HG03571 (cell line): Measurements from ENCODE around the gene LMF1.
"Not testable (repeated sequence)": the region's sequence is repeated elsewhere in the genome, so short reads cannot be mapped to it uniquely, and the experiment has no call there.

ENCODE experiments used
- ATAC-seq: cut with Tn5 transposase; IDR thresholded peaks from one replicate; pipeline ENCODE4 v1.9.1; 2021; ENCODE audit not compliant: unreplicated experiment

Gene LMF1

GRCh38 chr16:897701-898100 lies 73.1 kb downstream of the LMF1 start:
- no peak for ATAC-seq

GRCh38 chr16:897200-897543 lies 73.6 kb downstream of the LMF1 start:
- ATAC-seq: no peak

GRCh38 chr16:896261-897199 lies 74.3 kb downstream of the LMF1 start:
- no peak for ATAC-seq

GRCh38 chr16:895371-895770 lies 75.4 kb downstream of the LMF1 start:
- ATAC-seq: no peak

GRCh38 chr16:894841-895240 lies 75.9 kb downstream of the LMF1 start:
- ATAC-seq: no peak

- ATAC-seq: no peak
These were observed 76.6 kb downstream of the LMF1 start for GRCh38 chr16:894136-894535.

GRCh38 chr16:893360-893759 lies 77.4 kb downstream of the LMF1 start:
- ATAC-seq: no peak

- no peak for ATAC-seq
These were observed 78.1 kb downstream of the LMF1 start for GRCh38 chr16:892536-893255.

GRCh38 chr16:892006-892405 lies 78.8 kb downstream of the LMF1 start:
- no peak for ATAC-seq

- ATAC-seq: no peak
These were observed 79.4 kb downstream of the LMF1 start for GRCh38 chr16:891353-891740.

- ATAC-seq: no peak
These were observed 80.0 kb downstream of the LMF1 start for GRCh38 chr16:890716-891352.

GRCh38 chr16:890217-890616 lies 80.6 kb downstream of the LMF1 start:
- ATAC-seq: no peak

GRCh38 chr16:889586-889985 lies 81.2 kb downstream of the LMF1 start:
- no peak for ATAC-seq

GRCh38 chr16:888901-889570 lies 81.7 kb downstream of the LMF1 start:
- ATAC-seq: no peak

GRCh38 chr16:888456-888855 lies 82.3 kb downstream of the LMF1 start:
- not testable (repeated sequence) for ATAC-seq

- no peak for ATAC-seq
These were observed 82.9 kb downstream of the LMF1 start for GRCh38 chr16:887846-888245.

- ATAC-seq: no peak
These were observed 83.7 kb downstream of the LMF1 start for GRCh38 chr16:886802-887731.

- no peak for ATAC-seq
These were observed 84.7 kb downstream of the LMF1 start for GRCh38 chr16:886084-886543.

- ATAC-seq: no peak
These were observed 85.4 kb downstream of the LMF1 start for GRCh38 chr16:885391-885790.

- no peak for ATAC-seq
These were observed 86.6 kb downstream of the LMF1 start for GRCh38 chr16:884232-884631.
